NCI-H446 treated with DMSO at 0.1 percent for 48 hours (cell line): ENCODE results near the gene KRTAP10-6.
"Not testable (repeated sequence)": the region's sequence is repeated elsewhere in the genome, so short reads cannot be mapped to it uniquely, and the experiment has no call there.

Experiments used
- DNase-seq: peaks from one replicate; lab custom pipeline; 2025; lab: John Stamatoyannopoulos, UW

KRTAP10-6 gene, protein sequence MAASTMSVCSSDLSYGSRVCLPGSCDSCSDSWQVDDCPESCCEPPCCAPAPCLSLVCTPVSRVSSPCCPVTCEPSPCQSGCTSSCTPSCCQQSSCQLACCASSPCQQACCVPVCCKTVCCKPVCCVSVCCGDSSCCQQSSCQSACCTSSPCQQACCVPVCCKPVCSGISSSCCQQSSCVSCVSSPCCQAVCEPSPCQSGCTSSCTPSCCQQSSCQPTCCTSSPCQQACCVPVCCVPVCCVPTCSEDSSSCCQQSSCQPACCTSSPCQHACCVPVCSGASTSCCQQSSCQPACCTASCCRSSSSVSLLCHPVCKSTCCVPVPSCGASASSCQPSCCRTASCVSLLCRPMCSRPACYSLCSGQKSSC

DNA sequence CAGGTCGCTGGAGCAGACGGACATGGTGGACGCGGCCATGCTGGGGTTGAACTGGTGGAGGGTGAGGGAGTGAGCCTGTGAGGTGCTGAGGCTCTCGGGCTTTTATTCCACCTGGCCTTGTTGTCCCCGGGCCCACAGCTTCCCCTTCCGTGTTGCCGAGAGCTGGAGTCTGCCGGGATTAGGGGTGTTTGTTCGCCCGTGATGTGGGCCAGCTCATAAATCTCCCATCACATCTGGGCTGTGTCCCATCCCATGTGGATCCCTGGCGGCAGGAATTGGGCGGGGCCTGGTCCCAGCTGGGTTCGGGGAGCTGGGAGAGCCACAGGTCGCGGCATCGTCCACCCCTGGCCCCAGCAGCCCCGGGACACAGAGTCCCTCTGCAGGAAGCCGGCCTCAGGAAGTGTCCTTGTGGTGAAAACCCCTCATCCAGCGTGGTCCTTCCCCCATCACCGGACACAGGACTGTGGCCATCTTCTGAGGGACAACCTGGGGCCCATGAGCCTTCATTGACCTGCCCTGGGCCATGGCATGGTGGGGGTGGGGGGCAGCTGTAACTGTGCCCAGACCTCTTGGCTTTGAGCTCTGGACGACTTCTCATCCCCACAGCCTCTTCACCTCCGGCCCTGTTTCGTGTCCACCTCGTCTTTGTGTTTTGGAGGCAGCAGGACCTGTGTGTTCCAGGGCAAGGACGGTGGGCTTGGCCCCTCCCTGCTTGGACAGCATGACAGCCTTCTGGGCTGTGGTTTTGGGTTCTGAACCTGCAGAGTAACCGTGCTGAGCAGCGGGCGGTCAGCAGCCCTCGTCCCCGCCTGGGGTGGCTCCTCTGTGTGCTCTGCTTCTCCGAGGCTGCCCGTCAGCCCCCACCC is at the start of gene KRTAP10-6:
TSS of gene KRTAP10-6 (minus strand) at position 60 of the 866 bp plus-strand sequence. CDS start at position 39, 21 bp downstream.
- DNase-seq: no peak

DNA sequence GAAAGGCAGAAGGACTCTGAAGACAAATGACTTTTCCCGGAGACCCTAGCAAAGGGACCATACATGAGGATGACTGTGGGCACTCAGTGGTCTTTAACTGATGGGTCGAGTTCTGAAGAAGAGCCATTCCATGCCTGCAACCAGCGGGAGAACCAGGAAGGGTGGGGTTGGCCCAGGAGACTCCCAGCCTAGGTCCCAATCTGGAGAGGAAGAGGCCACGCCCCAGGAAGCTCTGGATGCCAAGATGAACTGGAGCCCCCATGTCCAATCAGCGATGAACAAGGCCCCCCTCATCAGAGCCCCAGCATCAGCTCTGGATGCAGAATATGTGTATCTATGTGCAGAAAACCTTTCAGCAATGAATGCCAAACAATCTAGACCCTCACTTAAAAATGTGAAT is 48.5 kb upstream of the KRTAP10-6 start:
- DNase-seq: no peak

DNA sequence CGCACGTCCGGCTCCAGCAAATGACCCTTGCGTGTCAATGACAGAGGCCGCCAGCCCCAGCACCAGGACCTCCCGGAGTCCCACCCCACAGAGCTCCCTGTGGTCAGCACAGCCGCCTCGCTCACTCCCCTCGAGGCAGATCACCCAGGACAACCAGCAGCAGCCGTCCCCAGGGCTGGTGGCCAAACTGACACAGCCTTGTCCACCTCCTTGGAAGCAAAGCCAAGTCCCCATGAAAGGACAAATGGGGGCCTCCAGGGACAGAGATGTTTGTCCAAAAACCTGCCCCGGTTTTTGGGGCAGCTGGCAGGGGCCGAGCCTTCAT is 47.0 kb upstream of the KRTAP10-6 start:
- no peak for DNase-seq

DNA sequence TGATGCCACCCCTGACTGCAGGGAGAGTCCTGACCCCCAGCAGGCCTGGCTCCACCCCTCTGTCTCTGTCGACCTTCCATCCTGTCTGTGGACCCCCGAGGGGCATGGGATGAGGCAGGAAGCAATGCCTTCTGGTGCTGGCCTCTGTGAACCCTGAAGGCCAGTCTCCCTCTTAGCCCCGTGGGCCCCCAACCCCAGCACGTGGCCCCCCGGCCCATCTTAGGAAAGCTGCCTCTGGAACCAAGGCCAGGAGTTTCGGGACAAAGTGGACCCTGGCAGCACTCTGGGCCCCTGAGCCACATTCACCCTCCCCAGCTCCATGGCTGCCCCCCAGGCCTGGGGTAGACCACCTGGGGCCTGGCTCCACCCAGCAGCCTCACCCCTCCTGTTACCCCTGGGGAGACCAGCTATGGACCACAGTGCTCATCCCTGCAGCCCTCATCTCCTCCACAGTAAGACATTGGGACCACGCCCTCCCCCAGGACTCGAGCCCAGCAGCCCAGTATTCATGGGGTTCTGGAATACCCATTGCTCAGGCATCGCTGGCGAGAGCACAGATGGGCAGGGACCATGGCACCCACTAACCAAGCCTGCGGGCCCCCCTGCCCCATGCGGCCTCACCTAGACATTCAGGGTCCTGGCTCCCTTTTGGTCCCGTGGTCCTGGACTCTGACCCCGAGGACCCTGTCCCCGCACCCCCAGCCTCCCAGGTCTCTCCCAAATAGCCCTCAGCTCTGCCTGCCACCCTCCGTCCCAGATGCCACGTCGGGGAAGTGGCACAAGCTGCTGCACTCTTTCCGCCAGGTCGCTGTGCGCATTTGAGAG is 46.4 kb upstream of the KRTAP10-6 start:
- DNase-seq: not testable (repeated sequence)

DNA sequence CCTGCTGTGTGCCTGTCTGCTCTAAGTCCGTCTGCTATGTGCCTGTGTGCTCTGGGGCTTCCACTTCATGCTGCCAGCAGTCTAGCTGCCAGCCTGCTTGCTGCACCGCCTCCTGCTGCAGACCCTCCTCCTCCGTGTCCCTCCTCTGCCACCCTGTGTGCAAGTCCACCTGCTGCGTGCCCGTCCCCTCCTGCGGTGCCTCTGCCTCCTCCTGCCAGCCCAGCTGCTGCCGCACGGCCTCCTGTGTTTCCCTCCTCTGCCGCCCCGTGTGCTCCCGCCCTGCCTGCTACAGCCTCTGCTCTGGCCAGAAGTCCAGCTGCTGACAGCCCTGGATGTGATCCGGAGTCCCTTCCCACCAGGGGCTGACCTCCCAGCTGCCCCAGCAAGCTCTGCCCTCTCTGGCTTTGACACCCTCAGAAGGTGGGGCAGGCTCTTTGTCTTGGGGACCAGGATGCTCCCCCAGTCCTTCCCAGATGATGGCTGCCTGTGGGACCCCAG is 45.6 kb upstream of the KRTAP10-6 start:
- not testable (repeated sequence) for DNase-seq

DNA sequence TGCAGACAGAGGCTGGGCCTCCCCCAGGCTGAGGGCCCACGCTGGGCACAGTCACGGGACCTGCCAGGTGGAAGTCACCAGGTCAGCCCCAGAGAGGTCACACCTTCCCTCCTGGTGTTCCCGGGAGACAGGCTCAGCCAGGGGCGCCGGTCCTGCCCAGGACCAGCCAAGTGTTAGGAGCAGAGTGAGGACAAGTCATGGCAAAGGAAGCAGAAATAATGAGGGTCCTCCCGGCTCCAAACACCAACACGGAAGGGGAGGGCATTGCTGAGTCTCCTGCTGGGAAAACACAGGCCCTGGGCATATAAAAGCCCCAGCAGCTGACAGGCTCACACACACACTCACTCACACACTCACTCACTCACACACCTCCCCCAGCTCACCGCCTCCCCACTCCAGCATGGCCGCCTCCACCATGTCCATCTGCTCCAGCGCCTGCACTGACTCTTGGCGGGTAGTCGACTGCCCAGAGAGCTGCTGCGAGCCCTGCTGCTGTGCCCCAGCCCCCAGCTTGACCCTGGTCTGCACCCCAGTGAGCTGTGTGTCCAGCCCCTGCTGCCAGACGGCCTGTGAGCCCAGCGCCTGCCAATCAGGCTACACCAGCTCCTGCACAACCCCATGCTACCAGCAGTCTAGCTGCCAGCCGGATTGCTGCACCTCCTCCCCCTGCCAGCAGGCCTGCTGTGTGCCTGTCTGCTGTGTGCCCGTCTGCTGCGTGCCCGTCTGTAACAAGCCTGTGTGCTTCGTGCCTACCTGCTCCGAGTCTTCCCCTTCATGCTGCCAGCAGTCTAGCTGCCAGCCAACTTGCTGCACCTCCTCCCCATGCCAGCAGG is 44.9 kb upstream of the KRTAP10-6 start, which contains the start of gene KRTAP10-10:
TSS of gene KRTAP10-10 (plus strand) at position 339 of the 833 bp plus-strand sequence. CDS start at position 401, 62 bp downstream.
- peak; percentile 41 for DNase-seq

DNA sequence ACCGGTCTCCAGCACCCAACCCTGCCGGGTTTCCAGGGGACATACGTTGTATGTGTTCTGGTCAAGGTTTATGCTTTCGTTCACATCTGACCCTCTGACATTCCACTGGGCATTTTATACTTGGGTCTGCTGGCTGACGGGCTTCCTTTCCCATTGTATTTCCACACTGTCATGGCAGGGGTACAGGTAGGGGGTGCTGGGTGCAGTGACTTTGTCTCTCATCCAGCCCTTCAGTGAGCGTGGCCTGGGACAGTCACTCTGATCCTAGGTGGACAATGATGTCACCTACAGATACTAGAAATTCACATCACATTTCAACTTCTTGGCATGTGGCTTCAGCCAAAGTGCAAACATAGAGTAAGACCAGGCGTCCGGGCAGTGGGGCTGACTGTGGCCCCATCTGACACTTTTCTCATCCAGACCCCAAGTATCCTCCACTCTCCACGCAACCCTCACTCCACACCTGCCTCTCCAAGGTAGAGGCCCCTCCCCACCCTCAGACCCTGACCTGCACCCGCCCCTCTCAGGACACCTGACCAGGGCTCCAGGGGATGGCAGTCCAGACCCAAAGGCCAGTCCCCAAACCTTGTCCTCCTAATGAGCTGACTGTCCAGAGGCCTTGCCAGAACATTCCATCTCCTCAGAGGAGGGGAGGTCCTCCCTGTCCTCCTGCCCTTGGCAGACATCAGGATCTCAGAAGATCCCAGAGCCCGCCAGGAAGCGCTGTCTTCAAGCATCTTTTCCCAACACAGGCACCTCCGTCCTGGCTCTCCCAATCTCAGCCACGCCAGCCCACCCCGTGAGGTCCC is 44.1 kb upstream of the KRTAP10-6 start:
- DNase-seq: no peak

DNA sequence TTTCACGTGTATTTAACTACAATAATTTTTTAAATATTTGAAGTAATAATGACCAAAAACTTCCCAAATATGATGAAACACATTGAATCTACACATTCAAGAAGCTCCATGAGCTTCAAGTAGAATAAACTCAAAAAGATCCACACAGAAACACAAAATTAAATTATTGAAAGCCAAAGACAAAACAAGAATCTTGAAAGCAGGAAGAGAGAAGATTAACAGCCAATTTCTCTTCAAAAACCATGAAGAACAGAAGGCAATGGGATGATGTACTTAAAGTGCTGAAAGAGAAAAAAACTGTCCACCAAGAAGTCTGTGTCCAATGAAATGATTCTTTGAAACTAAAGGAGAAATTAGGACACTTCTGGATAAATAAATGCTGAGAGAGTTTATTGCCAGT is 39.8 kb upstream of the KRTAP10-6 start:
- DNase-seq: no peak

DNA sequence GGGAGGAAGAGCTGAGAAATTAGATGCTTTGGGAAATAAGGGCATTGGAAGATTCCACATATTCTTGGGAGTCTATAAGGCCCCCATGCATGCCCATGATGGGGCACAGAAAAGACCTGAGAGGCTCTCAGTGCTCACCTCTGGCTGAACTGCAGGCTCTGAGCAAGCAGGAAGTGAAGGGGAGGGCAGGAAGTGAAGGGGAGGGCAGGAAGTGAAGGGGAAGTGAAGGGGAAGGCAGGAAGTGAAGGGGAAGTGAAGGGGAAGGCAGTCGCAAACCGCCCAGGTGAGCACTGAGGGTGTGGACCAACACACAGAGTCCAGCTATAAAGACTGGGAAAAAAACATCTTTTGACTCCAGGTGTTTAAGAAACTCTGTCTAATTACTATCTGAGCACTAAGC is 38.1 kb upstream of the KRTAP10-6 start:
- no peak for DNase-seq

DNA sequence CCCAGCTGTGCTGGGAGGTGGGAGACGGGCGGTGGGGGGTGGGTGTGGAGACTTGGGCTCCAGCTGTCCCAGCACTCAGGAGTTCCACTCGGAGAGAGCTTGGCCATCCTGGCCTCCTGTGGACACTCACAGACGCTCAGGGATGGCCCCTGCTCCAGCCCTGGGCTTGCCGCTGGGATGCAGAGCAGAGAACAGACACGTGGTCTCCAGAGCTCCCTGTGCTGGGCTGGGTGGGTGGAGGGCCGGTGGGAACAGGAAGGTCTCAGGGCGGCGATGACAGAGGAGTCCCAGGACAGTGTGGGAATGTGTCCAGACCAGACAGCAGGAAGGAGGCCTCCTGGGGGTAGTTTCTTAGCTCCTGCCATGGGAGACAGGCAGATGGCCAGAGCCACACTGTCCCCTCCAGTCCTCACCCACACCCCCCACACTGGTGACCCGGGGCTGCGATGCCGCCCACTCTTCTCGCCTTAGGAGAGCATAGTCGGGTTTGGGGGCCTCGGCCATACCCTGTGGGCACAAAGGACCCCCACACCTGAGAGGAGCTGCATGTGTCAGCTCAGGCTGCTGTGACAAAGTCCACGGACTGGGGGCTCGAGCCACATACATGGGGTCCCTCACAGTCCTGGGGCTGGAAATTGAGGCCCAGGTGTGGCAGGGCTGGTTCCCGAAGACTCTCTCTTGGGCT is 36.5 kb upstream of the KRTAP10-6 start:
- no peak for DNase-seq

DNA sequence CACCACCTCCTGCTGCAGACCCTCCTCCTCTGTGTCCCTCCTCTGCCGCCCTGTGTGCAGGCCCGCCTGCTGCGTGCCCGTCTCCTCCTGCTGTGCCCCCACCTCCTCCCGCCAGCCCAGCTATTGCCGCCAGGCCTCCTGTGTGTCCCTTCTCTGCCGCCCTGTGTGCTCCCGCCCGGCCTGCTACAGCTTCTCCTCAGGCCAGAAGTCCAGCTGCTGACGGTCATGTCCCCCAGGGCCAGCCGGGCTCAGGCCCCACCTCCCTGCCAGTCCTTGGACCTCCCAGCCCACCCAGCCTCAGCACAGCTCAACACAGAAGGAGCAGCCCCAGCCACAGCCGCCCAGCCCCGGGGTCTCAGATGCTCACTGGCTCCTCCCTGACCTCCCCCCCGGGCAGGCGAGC is 35.5 kb upstream of the KRTAP10-6 start:
- not testable (repeated sequence) for DNase-seq

DNA sequence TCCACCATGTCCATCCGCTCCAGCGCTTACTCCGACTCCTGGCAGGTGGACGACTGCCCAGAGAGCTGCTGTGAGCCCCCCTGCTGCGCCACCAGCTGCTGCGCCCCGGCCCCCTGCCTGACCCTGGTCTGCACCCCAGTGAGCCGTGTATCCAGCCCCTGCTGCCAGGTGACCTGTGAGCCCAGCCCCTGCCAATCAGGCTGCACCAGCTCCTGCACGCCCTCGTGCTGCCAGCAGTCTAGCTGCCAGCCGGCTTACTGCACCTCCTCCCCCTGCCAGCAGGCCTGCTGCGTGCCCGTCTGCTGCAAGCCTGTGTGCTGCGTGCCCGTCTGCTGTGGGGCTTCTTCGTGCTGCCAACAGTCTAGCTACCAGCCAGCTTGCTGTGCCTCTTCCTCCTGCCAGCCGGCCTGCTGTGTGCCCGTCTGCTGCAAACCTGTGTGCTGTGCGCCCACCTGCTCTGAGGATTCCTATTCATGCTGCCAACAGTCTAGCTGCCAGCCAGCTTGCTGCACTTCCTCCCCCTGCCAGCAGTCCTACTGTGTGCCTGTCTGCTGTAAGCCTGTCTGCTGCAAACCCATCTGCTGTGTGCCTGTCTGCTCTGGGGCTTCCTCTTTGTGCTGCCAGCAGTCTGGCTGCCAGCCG is 35.0 kb upstream of the KRTAP10-6 start:
- DNase-seq: not testable (repeated sequence)

DNA sequence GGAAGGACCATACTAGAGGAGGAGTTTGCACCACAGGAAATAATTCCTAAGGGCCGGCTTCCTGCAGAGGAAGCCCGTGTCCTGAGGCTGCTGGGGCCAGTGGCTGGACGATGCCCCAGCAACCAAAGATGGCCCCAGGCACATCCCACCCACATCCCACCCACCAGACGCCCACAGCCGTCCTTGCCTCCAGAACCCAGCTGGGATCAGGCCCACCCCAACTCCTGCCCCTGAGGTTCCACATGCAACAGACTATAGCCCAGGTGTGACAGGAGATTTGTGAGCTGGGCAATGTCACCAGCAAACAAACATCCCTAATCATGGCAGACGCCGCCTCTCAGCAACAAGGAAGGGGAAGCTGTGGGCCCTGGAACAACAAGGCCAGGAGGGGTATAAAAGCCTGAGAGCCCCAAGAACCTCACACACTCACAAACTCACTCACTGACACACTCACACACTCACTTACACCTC is 34.4 kb upstream of the KRTAP10-6 start, which contains the start of gene KRTAP10-9:
TSS of gene KRTAP10-9 (plus strand) at position 421 of the 471 bp plus-strand sequence. CDS start 79 bp downstream, outside the sequence.
- no peak for DNase-seq

DNA sequence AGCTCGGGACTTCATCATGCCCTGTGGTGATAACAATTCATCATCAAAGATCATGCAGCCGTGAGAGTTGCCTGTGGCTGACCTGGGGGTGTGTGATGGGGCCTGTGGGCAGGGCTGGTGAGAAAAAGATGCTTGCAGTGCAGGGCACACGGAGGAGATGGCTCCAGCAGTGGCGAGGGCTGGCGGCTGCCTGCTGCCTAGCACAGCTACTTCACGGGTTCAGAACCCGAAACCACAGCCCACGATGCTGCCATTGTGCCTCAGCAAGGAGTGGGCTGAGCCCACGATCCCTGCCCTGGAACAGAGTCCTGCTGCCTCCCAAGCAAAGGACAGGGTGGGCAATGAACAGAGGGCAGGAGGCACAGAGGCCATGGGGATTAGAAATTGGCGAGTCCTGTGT is 34.0 kb upstream of the KRTAP10-6 start:
- DNase-seq: no peak

DNA sequence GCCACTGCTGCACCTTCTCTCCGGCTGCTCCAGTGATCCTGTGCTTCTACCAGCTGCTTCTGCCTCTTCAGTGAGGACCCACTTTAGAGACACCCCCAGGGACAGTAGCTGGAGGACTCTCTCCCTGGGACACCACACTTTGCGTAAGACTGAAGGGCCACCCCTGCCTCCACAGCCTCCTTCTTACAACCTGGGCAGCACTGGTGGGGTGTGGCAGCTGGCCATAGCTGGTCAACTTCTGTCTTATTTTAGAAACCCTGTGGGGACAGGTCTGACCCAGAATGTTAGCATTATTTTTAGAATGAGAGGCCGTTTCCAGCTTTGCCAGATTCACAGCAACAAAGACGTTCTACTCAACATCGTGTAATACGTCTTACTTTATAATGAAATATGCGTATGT is 33.5 kb upstream of the KRTAP10-6 start:
- DNase-seq: no peak

DNA sequence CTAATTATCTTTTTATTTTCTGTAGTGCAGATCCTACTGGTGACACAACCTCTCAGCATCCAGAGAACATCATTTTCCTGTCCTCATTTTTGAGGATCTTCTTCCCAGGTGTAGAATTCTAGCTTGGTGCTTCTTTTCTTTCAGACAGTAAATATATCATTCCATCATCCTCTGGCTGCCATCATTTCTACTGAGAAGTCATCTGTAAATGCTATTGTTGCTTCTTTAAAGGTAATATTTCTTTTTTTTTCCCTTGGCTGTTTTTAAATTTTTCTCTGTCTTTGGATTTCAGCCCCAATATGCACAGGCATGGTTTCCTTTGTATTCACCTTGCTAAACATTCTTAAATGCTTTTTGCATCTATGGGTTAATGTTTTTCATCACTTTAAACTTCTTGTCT is 31.3 kb upstream of the KRTAP10-6 start:
- no peak for DNase-seq

DNA sequence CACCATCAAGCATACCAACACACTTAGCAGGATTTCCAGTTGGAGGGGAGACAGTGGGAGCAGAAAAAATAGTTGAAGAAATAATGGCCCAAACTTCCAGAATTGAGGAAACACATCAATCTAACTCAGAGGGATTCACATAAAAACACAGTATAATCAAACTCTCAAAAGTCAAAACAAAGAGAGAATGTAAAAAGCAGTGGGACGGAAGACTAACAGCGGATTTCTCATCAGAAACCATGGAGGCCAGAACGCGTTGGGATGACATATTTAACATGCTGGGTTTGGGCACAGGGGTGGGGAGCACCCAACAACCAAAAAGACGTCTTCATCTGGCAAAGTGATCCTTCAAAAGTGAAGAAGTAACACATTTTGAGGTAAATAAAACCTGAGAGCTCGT is 27.6 kb upstream of the KRTAP10-6 start:
- no peak for DNase-seq

DNA sequence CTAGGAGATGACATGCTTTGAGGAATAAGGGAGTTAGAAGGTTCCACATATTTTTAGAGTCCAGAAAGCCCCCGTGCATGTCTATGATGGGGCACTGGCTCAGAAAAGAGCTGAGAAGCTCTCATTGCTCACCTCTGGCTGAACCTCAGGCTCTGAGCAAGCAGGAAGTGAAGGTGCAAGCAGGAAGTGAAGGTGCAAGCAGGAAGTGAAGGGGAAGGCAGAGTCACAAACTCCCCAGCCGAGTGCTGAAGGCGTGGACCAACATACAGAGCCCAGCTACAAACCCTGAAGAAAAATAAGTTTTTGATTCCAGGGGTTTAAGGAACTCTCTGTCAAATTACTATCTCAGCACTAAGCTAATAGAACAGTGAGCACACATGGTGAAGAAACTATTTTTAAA is 26.6 kb upstream of the KRTAP10-6 start:
- DNase-seq: no peak

DNA sequence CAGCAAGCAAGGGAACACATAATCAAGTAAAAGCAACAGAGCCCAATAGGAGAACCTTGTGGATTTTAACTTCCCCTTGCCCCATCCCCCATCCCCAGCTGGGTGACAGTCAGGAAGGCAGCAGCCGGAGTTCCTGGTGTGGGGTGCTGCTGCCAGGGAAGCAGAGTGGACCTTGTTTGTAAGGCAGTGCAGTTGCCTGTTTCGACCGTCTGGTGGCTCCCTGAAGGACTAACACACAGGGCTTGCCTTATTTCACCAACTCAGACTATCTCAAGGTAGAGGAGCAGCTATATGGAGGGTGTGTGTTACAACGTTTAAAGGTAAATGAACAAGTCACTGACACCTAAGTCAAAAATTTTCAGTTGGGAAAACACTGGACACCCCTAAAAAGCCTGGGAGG is 26.2 kb upstream of the KRTAP10-6 start:
- no peak for DNase-seq
